Activated CD8-positive, alpha-beta memory T cell treated with anti-CD3 and anti-CD28 coated beads for 24 hours (primary cell): ENCODE data around the gene ARL17B.
"Not testable (repeated sequence)": the region's sequence is repeated elsewhere in the genome, so short reads cannot be mapped to it uniquely, and the experiment has no call there.

Experiments used
- DNase-seq: peaks from one replicate; pipeline ENCODE4 v3.0.0-alpha.2; 2020

ARL17B gene

DNA sequence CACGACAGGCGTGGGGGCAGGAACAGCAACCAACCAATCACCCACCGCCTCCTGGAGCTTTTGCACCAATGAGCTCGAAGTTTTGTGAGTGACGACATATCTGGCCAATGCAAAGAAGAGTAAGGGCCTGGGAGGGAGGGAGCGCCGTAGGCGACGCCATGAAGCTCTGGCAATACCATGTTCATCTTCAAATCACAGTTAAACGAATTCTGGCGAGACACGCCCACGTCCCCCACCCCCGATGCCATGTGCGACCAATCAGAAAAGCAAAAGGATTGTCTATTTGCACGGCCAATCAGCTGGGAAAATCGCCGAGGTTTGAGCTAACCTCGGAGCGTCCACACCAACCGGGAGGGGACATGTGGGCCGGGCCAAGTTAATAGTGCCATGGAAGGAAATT lies at the start of gene ARL17B:
TSS of gene ARL17B (minus strand) at position 12 of the 400 bp plus-strand sequence. CDS start 3,369 bp downstream, outside the sequence.
- peak; percentile 78 for DNase-seq

DNA sequence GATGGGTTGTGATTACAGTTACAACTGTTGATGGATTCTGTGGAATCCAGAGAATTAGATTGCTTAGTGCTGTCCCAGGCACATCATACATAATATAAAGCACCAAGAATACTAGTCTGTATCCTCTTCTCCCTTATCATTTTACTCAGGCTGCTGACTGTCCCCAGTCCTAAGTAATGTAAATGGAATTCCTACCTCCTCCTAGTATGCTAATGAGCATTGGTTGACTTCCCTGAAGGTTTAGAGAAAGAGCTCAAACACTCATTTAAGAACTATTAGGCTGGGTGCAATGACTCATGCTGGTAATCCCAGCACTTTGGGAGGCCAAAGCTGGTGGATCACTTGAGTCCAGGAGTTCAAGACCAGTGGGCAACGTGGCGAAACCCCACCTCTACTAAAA lies 48.3 kb upstream of the ARL17B start:
- not testable (repeated sequence) for DNase-seq

DNA sequence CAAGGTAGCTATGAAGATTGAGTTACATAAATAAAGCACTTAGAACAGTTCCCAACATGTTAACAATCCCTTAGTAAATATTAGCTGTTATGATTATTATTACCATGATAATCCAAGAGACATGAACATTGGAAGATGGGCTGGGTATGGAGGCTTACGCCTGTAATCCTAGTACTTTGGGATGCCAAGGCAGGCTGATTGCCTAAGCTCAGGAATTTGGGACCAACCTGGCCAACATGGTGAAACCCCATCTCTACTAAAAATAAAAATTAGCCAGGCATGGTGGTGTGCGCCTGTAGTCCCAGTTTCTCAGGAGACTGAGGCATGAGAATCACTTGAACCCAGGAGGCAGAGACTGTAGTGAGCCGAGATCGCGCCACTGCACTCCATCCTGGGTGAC lies 45.6 kb upstream of the ARL17B start:
- not testable (repeated sequence) for DNase-seq

DNA sequence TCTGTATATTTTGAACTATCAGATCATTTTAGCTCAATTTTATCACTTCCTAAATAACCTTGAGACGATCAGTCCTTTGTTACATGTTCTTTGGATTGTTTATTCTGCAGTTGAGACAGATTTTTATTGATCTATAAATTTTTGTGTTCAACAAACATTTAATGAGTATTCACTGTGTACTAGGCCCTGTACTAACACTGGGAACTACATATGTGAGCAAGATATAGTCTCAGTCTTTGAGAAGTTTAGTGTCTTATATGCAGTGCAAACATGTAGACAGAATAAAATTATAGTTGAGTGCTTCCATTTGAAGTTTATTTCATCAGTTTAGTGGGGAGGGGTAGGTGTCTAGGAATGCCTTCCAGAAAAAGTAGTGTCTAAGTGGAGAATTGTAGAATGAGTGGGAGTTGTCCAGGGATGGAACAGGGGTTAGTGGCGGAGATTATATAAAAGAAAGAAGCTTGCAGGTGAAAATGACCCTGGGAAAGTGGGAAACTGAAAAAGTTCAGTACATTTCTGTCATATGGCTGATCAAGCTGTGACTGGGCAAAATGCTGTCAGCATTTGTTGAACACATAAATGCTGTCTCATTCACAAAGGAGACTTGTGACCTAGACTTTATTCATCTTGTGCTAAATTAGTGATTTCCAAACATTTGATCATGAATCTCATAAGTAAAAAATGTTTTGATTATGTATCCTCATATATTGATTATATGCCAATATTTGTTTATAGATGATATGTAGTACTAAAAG lies 39.6 kb upstream of the ARL17B start:
- not testable (repeated sequence) for DNase-seq

DNA sequence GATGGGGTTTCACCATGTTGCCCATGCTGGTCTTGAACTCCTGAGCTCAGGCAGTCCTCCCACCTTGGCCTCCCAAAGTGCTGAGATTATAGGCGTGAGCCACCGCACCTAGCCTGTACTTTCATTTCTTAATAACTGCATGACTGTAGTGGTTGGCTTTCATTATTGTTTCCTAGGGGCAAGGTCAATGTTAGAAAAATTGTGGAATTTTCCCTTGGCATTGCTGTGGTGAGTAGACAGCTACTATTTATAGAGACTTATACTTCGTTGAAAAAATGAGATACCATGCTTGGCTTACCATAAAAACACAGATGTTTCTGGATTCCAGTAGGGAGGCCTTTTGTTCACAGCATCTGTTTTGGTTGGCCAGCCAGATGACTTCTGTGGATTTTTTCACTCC lies 39.0 kb upstream of the ARL17B start:
- DNase-seq, result not testable (repeated sequence)

DNA sequence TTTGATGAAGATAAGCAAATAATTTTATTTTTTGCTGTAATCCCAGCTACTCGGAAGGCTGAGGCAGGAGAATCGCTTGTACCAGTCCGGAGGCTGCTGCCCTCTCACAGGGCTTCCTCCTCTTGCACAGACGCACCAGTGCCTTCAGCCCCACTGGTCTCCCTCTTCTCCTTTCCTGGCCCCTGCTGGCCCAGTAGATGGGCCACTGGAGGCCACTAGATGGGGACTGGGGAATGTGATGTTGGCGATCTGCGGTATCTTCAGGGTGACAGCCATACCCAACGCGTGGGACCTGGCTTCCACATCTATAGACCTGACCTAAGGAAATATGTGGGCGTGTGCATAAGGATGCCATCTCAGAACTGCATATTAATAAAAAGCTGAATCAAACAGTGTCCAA lies 38.4 kb upstream of the ARL17B start:
- DNase-seq, result not testable (repeated sequence)

DNA sequence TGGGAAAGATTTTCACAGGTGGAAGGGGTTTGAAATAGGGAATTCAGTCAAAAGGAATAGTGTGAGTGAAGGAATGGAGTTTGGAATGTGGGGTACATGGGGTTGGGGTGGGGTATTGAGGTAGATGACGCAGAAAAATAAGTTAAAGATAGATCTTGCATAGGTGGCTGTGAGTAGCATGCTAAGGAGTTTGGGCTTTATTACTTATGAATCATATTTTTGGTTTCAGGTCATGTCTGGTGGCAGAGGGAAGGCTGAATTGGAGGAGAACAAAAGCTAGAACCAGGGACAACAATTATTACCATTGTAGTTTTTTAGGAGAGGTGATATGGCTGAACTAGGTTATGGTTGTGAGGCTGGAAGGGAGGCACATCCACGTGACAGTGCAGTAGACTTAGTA lies 34.7 kb upstream of the ARL17B start:
- DNase-seq, result not testable (repeated sequence)

DNA sequence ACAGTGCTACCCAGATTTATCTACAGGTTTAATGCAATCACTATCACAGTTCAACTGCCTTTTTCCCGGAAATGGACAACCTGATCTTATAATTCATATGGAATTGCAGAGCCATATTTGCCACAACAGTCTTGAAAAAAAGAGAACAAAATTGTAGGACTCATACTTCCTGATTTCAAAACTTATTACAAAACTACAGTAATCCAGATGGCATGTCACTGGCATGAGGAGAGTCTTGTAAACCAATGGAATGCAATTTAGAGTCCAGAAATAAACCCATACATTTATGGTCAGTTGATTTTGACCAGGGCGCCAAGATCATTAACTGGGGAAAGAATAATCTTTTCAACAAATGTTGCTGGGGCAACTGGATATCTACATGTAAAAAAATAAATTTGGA lies 32.1 kb upstream of the ARL17B start:
- DNase-seq, result not testable (repeated sequence)

DNA sequence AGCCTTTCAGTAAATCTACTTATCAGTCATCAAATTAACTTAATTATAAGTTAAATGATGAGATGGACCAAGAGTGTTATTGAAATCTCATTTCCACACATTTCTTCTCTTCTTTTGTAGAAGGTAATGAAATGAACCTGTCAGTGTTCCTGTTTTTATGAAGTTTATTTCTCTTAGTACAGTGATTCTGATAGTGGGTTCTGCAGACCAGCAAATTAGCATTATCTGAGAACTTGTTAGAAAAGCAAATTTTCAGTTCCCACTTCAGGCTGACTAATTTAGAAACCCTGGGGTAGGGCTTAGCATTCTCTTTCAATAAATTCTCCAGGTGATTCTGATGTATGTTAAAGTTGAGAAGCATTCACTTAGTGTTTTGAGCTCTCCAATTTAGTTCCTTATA lies 23.9 kb upstream of the ARL17B start:
- DNase-seq, result not testable (repeated sequence)

DNA sequence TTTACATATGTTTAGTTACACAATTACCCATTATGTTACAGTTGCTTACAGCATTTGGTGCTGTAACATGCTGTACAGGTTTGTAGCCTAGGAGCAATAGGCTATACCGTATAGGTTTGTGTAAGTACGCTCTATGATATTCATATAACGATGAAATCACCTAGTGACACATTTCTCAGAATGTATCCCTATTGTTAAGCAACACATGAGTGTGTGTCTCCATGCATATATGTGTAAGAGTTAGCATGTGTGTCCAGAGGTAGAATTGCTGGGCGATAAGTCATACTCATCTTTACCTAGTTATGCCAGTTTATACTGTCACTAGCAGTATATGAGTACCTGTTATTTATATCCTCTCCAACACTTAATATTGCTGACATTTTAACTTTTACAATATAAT lies 21.6 kb upstream of the ARL17B start:
- DNase-seq, result not testable (repeated sequence)

DNA sequence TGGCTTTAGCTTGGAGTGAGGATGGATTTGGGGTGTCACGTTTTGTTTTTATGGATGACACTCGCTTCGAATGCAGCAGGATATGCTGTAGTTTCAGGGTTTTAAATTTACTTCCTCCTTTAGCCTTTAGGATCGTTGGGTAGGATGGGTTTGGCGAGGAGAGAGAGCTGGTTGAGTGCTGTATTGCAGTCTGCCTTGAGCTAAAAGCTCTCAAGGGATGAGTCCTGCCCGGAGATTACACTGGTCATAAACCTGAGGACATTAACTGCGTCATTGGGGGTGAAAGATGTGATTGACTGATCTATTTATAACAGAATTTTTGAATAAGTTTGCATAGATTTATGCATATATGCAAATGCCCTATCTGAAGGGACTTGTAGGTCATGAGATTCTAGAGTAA lies 11.9 kb upstream of the ARL17B start:
- DNase-seq, result not testable (repeated sequence)

DNA sequence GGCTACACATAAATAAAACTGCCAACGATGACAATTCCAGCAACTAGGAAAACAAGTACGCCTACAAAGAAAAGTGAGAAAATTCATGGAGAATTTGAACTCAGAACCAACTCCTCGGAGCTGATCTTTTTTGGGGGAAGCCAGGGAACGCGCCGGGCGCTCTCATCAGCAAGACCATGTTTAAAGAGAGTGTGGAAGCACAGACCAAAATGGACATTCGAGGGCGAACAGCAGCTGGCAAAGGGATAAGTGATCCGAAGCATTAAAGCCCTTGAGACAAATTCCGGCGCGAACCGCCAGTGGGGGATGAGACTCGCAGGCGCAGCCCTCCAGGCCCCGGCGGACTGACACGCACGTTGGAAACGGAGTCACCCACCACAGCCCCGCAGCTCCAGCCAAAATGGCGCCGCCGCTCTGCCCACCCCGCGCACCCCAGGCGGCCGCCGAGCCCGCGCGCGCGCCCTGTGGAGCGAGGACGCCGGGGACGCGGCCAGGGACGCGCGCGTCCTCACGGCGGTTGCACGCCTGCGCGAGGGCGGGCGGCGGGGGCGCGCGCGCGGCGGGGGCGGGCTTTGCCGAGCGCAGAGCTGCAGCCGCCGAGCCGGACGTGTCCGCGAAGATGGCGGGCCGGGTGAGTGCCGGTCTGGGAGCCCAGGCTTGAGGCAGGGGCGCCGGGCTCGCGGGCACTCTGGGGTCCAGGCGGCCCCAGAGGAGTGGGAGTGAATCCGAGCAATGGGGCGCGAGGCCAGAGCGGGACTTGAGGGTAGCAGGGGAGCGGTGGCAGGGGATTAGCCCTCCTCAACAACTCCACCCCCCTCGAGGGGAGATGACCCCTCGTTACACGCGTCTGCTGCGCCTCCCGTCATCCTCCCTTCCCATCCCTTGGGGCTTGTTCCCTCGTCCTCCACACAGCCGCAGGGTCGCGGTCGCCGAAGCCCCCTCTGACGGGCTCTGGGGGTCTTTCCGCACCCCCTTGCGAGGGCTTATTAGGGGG lies 11.0 kb upstream of the ARL17B start:
- DNase-seq, result not testable (repeated sequence)

DNA sequence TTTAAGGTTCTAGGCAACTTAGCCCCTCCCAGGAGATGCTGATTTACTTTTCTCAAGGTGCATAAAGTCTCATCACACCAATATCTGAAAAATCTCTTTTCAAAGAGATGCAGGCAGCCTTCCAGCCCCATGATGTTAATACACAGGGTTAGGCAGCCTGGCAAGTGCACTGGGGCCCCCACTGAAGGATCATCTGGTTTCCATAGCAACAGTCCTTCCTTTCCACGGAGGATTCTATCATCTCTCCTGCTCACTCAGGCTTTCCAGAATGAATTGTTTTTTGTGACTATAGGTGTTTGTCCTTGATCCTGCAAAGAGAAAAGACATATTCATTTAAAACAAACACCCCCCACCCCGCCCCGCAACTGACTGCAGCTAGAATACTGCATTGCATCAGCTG lies 6.0 kb upstream of the ARL17B start:
- not testable (repeated sequence) for DNase-seq

DNA sequence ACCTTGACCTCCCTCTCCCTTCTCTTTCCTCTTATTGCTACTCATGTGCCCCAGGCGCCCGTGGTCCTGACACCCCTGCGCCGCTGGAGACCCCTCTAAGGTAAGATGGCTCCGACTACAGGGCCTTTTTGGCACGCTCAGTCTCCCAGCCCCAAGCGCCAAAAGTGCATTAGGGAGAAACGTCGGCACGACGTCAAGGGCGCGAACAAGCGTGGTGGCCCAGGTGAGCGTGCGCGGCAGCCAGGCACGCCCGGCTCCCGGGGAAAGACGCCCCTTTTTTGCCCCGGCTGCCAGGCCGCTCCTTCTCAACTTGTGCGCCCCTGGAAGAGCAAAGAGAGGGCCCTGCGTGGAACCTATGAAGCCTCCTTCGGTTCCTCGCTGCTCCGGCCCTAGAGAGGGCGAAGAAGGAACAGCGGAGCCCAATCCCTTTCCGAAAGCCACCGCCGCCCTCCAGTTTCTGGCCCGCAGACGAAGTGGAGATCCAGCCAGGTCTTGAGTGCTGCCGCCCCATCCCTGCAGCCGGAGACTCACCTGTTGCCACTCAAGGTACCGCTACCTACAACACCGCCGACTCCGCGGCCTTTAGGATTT lies 326 bp downstream of the ARL17B start:
- not testable (repeated sequence) for DNase-seq

DNA sequence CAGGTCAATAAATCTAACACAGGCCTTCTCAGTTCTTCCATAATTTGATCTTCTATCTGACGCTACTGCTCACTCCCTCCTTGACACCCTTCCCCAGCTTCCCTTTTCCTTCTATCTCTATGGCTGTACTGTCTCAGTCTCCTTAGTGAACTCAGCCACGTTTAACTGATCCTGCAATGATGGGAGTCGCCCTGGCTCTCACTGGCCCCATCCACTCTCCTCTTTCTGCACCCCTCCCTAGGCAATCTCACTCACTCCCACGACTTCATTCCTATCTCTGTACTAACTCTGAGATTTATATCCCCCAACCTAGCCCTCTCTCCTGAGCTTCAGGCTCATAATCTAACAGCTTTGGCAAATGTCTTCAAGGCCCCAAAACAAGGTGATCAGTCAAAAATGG lies 7.7 kb downstream of the ARL17B start:
- not testable (repeated sequence) for DNase-seq

DNA sequence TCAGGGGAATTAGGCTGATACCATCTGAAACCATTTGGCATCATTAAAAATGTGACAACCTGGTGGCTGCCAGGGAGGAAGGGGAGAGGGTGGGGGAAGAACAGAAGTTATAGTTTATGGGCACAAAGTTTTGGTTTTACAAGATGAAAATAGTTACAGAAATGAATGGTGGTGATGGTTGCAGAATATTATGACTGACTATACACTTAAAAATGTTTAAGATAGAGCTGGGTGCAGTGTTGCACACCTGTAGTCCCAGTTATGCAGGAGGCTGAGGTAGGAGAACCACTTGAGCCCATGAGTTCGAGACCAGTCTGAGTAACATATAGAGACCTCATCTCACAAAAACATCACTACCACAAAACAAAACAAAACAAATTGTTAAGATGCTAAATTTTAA lies 12.5 kb downstream of the ARL17B start:
- DNase-seq, result not testable (repeated sequence)

DNA sequence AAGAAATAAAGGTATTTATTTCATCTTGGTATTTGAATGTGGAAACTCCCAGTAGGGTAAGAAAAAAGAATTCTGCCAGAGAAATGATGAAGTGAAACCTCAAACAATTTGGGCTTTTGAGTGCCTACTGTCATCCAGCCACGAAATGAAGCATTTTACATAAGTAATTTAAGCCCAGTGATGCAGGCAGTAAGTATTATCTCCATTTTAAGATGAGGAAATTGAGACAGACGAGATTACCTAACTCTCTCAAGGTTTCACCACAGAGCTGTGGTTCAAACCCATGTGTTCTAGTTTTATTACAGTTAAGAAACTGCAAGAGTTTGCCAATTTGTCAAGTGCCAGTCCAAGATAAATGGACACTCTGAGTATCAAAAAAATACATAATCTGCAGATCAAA lies 13.2 kb downstream of the ARL17B start:
- not testable (repeated sequence) for DNase-seq

DNA sequence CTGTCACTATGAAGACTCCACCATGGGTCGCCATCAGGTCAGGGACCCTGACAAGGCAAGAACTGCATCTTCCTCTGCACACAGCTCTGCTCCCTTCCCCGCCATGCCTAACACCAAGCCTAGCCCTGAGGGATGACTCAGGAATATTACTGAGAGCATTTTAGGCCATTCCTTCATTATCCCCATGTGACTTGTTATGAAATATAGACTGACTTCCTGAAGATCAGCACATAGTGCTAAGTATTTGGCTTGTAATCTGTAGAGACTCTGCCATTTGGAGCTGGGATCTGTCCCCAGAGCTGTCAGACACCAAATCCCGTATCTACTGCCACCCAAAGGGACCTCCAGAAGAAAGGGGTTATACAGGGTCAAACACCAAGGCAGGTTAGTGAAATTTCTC lies 19.4 kb downstream of the ARL17B start:
- not testable (repeated sequence) for DNase-seq

DNA sequence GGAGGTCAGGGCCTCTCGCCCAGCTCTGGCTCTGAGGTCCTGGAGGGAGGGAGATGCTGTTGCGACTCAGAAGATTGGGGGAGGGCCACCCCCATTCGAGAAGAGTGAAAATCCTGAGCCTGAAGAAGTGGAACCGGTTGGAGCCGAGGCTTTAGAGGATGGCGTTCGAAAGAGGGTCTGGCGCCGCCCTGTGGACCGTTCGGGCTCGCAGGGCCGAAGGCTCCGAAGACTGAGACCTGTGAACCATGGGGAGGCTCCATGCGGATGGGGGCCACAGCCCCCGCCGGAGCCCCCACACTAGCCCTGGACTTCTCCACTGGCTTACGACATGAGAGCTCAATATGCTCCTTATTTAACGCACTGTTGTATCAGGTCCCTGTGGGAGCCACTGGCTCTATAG lies 20.3 kb downstream of the ARL17B start:
- not testable (repeated sequence) for DNase-seq

DNA sequence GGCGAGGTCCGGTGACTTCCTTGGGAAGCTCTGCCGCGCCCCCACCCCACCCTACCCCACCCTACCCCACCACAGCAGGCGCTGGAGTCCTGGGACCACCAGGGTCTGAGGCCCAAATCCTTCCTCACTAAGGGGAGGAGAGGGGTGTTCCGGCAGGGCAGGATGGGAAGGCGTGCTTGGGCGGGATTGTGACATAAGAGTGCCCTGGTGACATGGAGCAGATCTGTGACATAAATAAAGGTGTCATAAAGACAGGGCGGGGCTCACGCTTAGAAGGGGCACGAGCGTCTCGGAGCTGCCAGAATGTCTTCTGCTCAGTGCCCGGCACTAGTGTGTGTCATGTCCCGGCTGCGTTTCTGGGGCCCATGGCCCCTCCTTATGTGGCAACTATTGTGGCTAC lies 66.7 kb downstream of the ARL17B start, which contains the start of gene LRRC37A:
TSS of gene LRRC37A (plus strand) at position 301 of the 400 bp plus-strand sequence. CDS start at position 304, 3 bp downstream.
- DNase-seq, result not testable (repeated sequence)

DNA sequence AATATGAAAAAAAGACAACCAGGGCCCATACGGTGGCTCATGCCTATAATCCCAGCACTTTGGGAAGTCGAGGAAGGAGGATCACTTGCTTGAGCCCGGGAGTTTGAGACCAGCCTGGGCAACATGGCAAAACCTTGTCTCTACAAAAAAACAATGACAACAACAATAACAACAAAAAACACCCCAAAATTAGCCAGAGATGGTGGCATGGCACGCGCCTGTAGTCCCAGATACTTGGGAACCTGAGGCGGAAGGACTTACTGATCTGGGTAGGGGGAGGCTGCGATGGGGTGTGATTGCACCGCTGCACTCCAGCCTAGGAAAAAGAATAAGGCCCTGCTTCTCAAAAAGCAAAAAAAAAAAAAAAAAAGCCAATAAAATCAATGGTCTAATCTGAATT lies 69.9 kb downstream of the ARL17B start:
- not testable (repeated sequence) for DNase-seq

DNA sequence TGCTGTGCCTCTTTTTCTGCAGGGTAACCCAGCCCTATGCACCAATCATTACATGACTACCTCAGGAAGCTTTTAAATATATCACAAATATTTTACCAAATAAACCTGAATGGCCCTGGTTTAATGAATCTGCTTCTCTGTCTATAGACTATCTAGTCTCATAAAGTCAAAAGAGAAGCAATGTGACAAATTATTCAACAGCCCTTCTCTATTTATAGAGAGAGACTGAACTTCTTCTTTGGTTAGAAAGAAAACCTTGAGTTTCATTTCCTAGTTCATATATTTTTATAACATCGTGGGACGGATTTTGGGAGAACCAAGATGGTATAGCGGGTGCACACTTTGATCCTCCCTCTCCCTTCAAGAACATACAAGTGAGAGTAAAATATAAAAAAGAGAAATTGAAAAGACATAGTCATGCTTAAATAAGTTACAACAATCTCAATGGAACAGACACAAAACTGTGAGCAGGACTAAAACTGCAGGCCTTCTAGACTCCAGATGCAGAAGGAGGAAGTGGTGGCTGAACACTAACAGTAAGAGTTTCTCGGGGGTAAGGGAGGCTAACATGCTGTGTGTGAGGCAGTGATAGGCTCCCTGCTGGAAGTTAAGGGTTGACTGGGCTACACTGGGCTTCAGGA lies 70.5 kb downstream of the ARL17B start:
- not testable (repeated sequence) for DNase-seq
